T follicular helper cell (primary cell): ENCODE measurements around the gene PRDM16.

Source experiments
- DNase-seq: peaks from one replicate; pipeline ENCODE4 v3.0.0-alpha.2; 2020; ENCODE audit warnings: low read depth

Gene PRDM16

DNA sequence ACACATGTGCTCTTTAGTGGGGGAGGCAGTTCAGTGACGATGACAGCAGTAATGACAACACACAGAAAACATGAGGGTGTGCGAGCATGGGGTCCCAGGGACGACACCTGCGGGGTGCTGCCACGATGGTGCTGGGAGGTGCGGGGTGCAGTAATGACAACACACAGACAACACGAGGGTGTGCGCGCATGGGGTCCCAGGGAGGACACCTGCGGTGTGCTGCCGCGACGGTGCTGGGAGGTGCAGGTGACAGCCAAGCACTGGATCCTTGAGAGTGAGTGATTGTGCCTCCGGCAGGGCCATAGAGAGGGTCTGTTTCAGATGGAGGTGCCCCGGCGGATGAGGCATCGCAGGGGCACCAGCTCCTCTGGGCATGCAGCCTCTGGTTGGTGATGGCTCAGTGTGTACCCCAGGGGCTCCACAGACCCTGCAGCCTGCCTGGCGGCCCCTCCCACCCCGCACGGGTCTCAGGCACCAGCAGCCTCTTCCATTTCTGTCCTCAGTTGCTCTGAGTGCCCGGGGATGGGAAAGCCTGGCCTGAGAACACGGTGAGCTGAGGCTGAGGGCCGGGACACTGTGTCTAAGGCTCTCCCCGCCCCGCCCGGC is 193.8 kb downstream of the PRDM16 start:
- no peak for DNase-seq

DNA sequence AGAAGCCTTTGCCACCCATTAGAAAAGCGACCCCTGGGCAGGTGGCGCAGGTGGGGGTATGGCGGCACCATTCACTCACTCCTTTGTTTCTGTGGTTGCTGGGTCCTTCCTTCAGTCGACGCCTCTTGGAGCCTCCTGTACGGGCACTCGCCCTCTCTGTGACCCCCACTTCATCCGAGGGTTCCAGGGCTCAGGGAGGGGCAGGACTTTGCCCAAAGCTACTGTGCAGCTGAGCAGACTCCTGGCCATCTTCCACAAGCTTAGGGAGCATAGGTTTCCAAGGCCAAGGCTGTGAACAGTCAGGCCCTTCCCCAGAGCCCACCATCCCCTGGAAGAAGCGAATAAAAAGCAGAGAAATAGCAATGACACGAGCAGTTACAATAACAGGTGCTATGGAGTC is 194.8 kb downstream of the PRDM16 start:
- no peak for DNase-seq

DNA sequence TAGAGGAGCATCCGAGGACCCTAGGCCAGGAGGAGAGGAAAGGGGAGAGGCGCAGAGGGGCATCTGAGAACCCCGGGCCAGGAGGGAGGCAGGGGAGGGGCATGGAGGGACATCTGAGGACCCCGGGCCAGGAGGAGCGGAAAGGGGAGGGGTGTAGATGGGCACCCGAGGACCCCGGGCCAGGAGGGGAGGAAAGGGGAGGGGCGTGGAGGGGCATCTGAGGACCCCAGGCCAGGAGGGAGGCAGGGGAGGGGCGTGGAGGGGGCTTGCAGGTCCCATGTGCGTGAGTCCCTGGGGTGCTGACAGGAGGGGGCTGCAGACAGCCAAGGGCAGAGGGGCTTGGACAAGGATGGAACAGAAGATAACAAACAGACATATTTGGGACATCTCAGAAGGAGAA is 195.5 kb downstream of the PRDM16 start:
- DNase-seq, result no peak

DNA sequence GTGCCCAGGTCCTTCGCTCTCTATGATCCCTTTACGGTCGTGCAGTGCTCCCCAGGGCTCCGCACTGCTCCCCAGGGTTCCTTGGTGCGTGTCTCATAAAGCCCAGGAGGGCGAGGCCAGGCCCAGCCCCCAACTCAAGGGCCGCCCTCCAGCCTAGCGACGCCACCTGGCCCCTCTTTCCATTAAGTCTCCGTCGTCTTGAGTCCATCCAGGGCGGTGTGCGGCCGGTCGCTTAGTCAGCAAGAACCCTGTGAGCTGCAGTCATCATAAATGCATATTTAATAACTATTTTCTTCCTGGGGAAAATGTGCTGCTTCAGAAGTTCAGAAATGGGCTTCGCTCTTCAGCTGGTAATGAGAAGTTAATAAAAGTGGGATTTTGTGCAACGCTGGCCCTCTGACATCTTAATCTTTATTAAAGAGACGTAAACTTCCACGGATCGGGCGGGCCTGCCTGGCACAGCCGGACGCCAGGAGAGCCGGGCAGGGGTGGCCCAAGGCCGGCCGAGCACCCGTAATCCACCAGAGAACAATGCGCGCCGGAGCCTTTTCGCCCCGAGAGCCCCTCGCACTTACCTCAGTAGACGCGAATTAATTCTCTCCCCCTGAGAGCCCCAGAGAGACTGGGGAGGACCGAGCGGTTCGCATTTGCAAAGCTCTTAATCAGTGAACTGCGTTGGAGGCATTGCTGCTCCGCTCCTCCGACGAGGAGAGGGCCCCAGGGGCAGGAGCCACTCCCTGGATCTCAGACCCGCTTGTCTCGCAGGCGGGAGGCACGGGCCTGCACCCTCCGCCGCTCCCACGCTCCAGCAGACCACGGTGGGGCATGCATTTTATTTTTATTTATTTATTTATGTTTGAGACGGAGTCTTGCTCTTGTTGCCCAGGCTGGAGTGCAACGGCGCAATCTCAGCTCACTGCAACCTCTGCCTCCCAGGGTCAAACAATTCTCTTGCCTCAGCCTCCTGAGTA is 197.1 kb downstream of the PRDM16 start:
- DNase-seq, result no peak

DNA sequence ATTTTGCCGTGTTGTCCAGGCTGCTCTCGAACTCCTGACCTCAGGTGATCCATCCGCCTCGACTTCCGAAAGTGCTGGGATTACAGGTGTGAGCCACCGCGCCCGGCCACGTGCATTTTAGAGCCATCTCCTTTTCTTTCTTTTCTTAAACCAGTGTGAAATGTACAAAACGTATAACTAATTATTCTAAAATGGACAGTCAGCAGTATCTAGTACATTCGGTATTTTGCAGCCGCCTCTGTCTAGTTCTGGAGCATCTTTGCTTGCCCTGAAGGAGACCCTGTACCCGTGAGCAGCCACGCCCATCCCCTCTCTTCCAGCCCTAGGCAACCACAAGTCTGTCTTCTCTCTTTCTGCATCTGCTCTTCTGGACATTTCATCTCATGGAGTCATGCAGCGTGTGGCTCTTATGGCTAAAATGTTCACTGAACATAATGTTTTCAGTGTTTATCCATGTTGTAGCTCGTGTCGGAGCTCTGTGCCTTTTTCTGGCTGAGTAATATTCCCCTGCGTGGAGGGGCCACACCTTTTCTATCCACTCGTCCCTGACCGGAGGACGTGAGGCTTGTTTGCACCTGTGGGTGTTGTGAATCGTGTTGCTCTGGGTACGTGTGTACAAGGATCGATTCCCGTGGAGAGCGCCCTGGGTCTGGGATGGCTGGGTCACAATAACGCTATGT is 198.0 kb downstream of the PRDM16 start:
- DNase-seq, result no peak

DNA sequence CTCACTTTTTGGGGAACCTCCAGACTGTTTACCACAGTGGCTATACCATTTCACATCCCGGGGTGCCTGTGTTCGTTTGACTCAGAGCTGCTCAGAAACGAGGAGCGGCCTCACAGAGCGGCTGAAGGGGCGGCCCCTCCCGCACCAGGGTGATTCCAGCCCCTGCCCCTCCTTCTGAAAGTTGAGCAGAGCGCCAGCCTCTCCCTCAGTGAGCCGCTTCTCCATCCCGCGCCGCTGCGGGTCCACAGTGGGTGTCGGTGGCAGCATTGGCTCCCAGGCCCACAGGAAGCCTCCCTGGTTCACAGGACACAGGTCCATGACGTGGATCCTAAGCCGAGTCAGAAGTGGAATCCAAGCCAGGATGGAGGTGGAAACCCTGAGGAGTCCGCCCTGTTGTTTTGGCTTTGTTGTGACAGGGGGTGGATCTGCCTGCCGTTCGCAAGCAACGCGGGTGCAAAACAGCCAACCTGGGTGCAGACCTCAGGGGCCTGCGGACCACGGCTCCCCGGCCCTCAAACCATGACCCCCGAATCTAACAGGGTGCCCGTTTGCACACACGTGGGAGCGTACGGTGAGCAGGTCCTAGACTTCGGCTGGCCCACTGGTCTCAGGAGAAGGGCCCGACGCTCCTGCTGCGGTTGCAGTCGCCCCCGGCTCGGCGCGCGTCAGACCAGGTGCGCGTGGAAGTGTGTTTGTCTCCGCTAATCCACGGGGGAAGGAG is 198.7 kb downstream of the PRDM16 start:
- DNase-seq, result no peak

DNA sequence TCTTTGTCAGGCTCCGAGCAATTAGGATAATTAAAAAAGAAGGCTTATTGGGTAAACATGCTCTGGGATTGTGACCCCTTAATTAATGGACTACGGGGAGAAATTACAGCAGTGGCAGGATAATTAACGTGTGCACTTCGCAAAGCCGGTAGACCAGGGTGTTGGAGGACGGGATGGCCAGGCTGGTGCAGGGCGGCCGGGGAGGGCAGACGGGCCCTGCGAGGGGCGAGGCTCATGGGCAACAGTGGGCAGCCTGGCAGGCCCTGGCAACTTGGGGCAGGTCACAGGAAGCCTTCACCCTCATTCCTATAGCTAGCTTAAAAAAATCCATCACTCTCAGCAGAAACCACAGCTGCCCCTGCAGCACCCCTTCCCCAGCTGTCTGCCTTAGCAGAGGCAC is 199.3 kb downstream of the PRDM16 start:
- no peak for DNase-seq

DNA sequence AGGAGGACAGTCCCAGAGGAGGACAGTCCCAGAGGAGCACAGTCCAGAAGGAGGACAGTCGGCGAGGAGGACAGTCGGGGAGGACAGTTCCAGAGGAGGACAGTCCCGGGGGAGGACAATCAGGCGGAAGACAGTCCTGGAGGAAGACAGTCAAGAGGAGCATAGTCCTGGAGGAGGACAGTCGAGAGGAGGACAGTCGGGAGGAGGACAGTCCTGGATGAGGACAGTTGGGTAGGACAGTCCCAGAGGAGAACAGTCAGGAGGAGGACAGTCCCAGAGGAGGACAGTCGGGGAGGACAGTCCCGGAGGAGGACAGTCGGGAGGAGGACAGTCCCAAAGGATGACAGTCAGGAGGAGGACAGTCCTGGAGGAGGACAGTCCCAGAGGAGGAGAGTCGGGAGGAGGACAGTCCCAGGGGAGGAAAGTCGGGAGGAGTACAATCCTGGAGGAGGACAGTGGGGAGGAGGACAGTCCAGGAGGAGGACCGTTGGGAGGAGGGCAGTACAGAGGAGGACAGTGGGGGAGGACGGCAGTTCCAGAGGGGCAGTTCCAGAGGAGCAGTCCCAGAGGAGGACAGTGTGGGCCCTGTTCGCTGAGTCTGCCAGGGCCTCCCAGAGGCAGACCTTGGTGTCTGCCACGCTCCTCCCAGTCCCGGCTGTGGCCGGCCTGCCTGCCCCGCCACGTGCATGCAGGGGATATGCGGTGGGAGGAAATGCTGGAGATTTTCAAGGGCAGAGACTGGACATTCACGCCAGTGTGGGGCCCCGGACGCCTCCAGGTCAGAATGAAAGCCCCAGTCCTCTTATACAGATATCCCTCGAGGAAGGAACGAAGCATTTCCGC is 201.6 kb downstream of the PRDM16 start:
- DNase-seq, result no peak

DNA sequence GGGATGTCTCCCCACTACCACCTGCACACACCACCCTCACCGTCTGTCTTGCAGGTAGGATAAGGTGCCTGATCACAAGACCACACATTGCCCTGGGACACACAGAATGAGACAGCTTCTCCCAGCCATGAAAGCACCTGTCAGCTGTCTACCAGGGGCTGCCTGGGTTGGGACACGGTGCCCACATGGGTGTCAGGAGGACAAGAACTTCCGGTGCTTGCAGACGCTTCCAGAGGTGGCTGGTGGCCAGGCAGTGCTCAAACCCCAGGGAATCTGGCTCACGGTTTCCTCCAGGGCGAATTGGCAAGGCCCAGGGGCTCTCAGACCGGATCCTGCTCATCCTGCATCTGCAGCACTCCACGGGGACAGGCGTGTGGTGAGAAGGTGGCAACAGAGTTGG is 202.9 kb downstream of the PRDM16 start:
- DNase-seq, result no peak

DNA sequence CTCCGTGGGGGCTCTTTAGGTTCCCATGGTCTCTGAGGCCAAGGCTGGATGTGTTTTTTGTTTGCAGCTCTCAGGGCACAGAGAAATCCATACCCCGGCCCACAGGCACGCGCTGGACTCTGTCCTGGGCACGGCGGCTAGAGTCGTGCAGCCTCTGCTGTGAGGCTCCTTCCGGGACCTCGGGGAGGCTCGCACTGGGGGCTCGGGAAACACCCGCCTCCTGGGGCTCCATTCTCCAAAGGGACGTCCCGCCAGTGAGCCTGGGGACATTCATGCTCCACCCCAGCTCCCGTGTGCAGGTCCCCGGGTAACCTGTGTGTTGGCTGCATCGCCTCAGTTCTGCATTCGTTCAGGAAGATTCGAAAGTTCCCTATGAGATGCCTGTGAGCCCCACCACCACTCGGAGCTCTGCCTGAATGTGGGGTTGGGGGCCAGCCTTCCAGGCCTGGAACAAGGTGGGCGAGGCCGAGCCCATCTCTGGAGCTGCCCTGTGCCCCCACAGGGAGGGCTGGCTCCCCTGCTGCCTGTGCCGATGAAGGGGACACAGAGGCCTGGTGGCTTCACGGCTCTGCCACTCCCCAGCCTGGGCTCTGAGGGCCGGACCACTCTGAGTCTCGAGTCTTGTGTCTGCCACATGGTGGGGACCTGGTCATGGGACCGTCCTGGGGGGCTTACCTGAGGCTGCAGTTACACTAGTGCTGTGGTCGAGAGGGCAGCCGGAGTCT is 203.5 kb downstream of the PRDM16 start:
- DNase-seq, result no peak

DNA sequence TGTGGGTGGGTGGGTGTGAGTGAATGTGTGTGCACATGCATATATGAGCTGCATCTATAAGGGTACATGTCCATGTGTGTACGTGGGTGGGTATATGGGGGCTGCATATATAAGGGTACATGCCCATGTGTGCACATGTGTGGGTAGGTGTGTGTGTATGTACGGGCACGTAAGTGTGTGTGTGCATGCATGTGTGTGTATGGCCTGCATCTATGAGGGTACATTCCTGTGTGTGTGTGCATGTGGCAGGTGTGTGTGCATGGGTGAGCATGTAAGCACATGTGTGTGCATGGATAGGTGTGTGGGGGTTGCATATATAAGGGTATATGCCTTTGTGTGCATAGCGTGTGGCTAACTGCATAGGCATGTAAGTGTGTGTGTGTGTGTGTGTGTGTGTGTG is 204.4 kb downstream of the PRDM16 start:
- no peak for DNase-seq

DNA sequence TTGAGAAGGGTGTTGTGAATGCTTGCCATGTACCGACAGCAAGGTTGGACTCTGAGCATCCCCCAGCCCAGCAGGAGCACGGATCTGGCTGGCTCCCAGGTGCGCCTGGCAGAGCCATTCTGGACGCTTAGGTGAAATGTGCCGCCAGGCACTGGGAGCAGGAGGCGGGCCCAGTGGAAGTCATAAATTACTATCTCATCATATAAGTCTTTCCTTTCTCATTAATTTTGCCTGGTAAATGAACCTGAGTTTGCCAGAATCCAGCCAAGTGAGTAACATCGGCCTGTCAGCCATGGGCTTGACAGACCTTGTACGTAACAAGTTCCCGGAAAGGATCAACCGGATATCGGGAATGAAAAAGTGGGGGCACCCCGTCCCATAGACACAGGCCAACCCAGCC is 206.0 kb downstream of the PRDM16 start:
- DNase-seq, result no peak

DNA sequence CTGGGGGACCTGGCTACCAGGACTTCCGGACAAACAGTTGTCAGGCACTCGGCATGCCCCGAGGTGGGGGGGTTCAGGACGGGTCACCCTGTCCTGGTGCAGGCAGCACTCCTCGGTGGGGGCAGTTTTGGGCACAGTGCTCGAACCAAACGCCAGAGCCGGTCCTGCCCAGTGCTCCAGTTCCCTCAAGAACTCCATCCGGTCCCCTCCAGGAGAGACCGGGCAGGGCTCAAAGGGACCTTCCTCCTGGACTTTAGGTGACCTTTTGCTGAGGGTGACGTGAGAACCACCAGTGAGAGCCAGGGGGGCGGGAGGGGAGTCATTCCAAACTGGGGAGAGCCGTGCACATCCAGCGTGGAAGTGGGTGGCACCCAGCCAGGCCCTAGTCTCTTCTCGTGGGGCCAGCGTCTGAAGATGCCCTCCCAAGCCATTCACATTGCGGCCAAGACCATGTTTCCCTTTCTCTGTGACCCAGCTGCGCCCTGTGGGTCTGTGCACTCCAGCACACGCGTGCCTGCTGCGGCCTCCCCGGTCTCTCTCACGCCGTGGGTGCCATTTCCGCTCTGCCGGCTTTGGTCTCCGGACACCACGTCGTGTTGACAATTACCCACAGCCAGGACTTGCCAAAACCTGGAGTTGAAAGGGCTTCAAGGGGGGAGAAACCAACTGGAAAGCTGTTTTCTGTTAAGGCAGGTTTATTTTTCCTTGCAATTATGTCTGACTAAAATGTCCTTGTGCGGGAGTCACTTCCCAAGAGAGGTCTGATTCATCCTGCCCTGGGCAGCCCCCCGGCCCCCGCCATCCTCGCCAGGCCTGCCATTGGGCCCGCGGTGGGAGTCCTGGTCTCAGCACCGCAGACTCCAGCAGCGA is 206.7 kb downstream of the PRDM16 start:
- no peak for DNase-seq

DNA sequence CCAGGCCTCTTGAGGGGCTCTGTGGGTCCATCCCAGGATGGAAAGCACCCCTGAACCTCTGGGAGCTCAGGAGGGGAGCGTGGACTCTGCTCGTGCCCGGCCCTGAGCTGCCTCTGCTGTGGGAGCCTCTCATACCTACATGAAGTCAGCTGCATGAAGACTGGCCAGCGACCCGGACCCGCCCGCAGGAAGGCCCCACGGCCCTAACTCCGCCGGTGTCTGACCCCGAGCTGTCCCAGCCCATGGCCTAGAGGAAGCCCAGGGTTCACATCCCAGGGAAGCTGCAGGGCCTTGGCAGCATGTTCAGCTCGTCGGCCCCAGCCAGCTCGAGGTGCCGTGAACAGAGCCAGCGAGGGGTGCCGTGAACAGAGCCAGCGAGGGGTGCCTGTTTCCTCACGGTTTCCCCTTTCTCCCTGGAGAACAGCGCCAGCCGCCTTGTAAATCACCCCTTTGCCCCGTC is 207.4 kb downstream of the PRDM16 start:
- no peak for DNase-seq

DNA sequence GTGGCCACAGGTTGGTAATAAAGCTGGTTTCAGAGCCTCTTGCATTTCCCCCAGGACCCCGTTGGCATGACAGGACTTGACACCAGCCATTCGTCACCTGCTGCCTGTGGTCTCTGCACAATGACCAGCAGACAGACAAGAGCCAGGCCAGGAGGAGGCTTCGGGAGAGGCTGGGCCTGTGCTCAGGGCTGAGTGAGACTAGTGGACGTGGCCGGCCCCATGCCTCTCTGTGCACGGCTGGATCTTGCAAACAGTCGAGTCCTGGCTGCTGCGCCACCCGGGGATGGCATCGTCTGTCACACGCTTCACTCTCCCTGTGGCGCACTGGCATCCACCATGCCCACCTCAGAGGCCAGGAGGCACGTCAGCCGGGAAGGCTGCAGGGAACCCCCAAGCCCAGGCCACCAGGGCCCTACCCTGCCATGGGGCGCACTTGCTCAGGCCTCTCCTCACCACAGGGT is 208.0 kb downstream of the PRDM16 start:
- no peak for DNase-seq

DNA sequence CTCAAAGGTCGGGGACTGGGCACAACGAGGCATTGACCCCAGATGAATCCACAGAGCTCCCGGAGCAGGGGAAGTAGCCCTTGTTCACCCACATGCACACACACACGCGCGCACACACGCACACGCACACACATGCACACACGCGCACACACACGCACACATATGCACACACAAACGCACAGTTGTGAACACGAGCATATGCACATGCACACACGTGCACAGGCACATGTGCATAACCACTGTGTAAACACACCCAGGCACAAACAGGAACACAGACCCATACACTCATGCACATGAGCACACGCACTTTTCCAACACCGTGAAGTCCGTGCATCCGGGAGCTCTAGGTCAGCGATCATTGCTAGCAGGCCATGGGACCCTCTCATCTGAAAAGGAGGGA is 208.6 kb downstream of the PRDM16 start:
- no peak for DNase-seq

DNA sequence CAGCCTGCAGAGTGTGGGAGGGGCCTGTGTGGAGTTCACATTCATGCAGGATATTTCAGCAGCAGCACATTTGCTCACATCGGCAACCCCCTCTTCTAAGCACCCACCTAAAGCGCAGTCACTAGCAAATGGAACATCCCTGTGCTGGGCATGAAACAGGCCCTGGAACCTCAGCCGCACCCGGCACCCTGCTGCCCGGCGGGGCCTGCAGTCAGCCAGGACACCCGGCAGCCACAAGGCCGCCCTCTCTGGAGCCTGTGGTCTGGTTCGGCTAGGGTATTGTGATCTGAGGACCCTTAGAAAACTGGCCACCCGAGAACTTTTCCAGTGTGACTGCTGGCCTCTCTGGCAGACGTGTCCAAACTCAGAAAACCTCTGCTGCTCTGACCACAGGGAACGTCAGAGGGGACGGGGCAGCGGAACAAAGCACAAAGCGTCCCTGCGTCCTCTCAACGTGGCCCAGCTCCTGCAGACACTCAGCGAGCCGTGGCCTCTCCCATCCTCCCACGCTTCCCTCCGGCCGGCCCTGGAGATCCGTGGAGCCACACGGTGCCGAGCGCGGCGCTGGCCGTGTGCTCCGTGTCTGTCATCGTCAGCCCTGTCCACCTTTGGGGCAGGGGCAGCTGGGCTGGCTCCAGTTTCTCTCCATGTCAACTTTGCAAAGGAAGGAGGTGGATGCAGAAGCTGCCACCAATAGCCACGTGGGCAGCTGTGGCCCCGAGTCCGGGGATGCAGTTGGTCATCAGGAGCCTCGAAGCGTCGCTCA is 209.6 kb downstream of the PRDM16 start:
- no peak for DNase-seq

DNA sequence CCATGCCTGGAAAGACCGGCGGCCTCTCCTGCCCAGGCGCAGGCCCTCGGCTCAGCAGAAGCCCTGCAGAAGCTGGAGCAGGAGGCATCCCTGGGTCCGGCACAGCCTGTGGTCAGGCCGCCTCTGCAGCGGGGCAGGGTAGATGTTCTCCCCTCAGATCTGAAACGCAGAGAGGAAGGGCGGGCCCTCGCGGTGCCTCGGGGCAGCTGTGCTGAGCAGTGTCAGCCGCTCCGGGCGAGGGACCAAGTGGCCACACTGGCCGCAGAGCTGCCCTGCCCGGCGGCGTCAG is 210.1 kb downstream of the PRDM16 start:
- DNase-seq, result no peak

DNA sequence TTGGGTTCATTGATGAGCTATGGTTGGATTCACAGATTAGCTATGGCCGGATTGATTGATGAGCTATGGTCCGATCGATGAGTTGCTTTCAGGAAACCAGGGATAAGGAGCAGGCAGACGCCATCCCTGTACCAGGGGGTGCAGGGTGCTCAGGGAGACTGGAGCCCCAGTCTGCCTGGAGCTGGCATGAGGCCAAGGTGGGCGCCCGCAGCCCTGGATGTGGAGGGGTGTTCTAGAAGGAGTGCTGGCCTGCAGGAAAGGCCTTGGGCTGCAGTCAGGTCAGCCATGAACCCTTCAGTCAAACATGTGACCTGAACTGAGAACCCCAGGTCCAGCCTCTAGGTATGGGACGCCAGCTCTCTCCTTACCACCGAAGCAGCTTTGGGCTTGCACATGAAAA is 212.7 kb downstream of the PRDM16 start:
- no peak for DNase-seq
